Body of pancreas (tissue), 4 donors: ENCODE measurements around the gene DNAJC6. TPM values are rescaled to one million over a fixed set of nuclear protein-coding genes. Genes with fewer than 3 reads are reported as not detected.

Experiments used
- ATAC-seq: fragments of 150-250 bp; one replicate; pipeline ENCODE4 v1.9.1; 2016
- DNase-seq, 4 donors: peaks; one replicate each; pipeline ENCODE4 v3.0.0-alpha.2; 2019
- H3K27ac ChIP-seq, 4 donors: fragments of 200-600 bp; sonication (generic); 1 replicate in 3 of 4; 2 replicates in 1 of 4; pipeline versions ENCODE4 v1.5.1 to v1.6.1; 2016 to 2019; ENCODE audit warnings: mild to moderate bottlenecking in 1 of 4, mixed read lengths in 1 of 4, moderate library complexity in 1 of 4
- H3K27me3 ChIP-seq, 2 donors: fragments of 200-600 bp; sonication (generic); one replicate each; pipeline ENCODE4 v1.6.0; 2016; ENCODE audit warnings: mild to moderate bottlenecking in 1 of 2
- H3K36me3 ChIP-seq, 2 donors: fragments of 200-600 bp; sonication (generic); replicated peaks in 1 of 2; 2 replicates each; pipeline ENCODE4 v1.5.1; 2016; ENCODE audit warnings: low read depth in 2 of 2; ENCODE audit not compliant: insufficient read depth in 1 of 2
- H3K4me1 ChIP-seq: fragments of 200-600 bp; sonication (generic); one replicate; pipeline ENCODE4 v1.6.0; 2016
- H3K4me3 ChIP-seq, 2 donors: fragments of 200-600 bp; sonication (generic); 1 replicate in 1 of 2; 2 replicates in 1 of 2; pipeline ENCODE4 v1.5.1; 2016 to 2019
- H3K9me3 ChIP-seq, 3 donors: fragments of 200-600 bp; sonication (generic); 1 replicate in 2 of 3; 2 replicates in 1 of 3; pipeline ENCODE4 v1.5.1; 2016
- CTCF ChIP-seq, 7 experiments: fragments of 450-650 bp in 4 of 7; fragments of 200-600 bp in 3 of 7; sonication (generic) in 3 of 7; IDR thresholded peaks; one replicate each; pipeline ENCODE4 v1.5.1; 2016 to 2019; ENCODE audit warnings: antibody characterized with exemption in 7 of 7
- POLR2A ChIP-seq, 3 donors: fragments of 450-650 bp; IDR thresholded peaks; one replicate each; pipeline ENCODE4 v1.6.1; 2016; ENCODE audit warnings: antibody characterized with exemption in 3 of 3, mild to moderate bottlenecking in 2 of 3
- WGBS, 2 donors: methylation state at CpG; one replicate each; pipeline ENCODE4 v1.1.5; 2017; 5-methylcytosine and 5-hydroxymethylcytosine counted together
- intact Hi-C: fragments of 100-400 bp; cut with DNase I; formaldehyde crosslinking; loops from one replicate; pipeline ENCODE4 v1.15.1; 2023
- total RNA-seq, 2 donors: library from RNA; depleted of rRNA; stranded (reverse); fragments of >200 nt; gene quantifications; one replicate each; pipeline ENCODE4 v1.1.0, GENCODE V29; 2016

DNAJC6 gene
- total RNA-seq, 2 donors from 2014 or later, result 0.99 to 2.3 TPM

- Histone ChIP-seq H3K4me3 (no peak overlapping the region), H3K27ac (no peak overlapping the region), H3K27me3 (no peaks in the 10 kb centered on the region), H3K36me3 (no peaks in the 10 kb centered on the region), H3K9me3 (no peaks in the 10 kb centered on the region), H3K4me1 (peaks cover 7% of the 10 kb centered on the region)
- DNase-seq (no peak), ATAC-seq (no peak)
- no peak for TF ChIP-seq POLR2A (IDR thresholded peaks at IDR 0.05)
- no peak for TF ChIP-seq CTCF (IDR thresholded peaks at IDR 0.05)
- WGBS, 2 donors, result 73 to 86% methylated on average over 12 of the region's 12 CpGs
- intact Hi-C loops, result no loop called here
Observed at GRCh38 chr1:65440322-65440900, 131.1 kb downstream of the DNAJC6 start.

- intact Hi-C loops, result no loop called here
- Histone ChIP-seq H3K4me3 (no peak overlapping the region), H3K4me1 (peaks cover 7% of the 10 kb centered on the region), H3K36me3 (no peaks in the 10 kb centered on the region), H3K9me3 (no peaks in the 10 kb centered on the region), H3K27me3 (no peaks in the 10 kb centered on the region), H3K27ac (no peak overlapping the region)
- WGBS, 2 donors, result 56 to 61% methylated on average over 1 of the region's 1 CpG
- TF ChIP-seq POLR2A (IDR thresholded peaks at IDR 0.05) (no peak), CTCF (IDR thresholded peaks at IDR 0.05) (no peak)
- ATAC-seq, result no peak
- DNase-seq, result no peak
Observed at GRCh38 chr1:65440915-65441314, 131.6 kb downstream of the DNAJC6 start.

GRCh38 chr1:65441464-65441863, 132.1 kb downstream of the DNAJC6 start:
- Histone ChIP-seq H3K27me3 (no peaks in the 10 kb centered on the region), H3K36me3 (no peaks in the 10 kb centered on the region), H3K4me1 (peaks cover 7% of the 10 kb centered on the region), H3K4me3 (no peak overlapping the region), H3K27ac (no peak overlapping the region), H3K9me3 (no peaks in the 10 kb centered on the region)
- 30 to 35% methylated on average over 3 of the region's 3 CpGs for WGBS, 2 donors
- intact Hi-C loops, result no loop called here
- DNase-seq (no peak), ATAC-seq (no peak)
- TF ChIP-seq CTCF (IDR thresholded peaks at IDR 0.05) (no peak), POLR2A (IDR thresholded peaks at IDR 0.05) (no peak)

- Histone ChIP-seq H3K4me1 (peaks cover 7% of the 10 kb centered on the region), H3K27ac (no peak overlapping the region), H3K4me3 (no peak overlapping the region), H3K27me3 (no peaks in the 10 kb centered on the region), H3K36me3 (no peaks in the 10 kb centered on the region), H3K9me3 (no peaks in the 10 kb centered on the region)
- TF ChIP-seq CTCF (IDR thresholded peaks at IDR 0.05) (no peak), POLR2A (IDR thresholded peaks at IDR 0.05) (no peak)
- DNase-seq, result no peak
- no peak for ATAC-seq
- intact Hi-C loops, result no loop called here
- 81 to 96% methylated on average over 1 of the region's 1 CpG for WGBS, 2 donors
Observed at GRCh38 chr1:65442442-65442841, 133.1 kb downstream of the DNAJC6 start.

- no peak overlapping the region for H3K4me3 ChIP-seq
- no peaks in the 10 kb centered on the region for H3K27me3 ChIP-seq
- H3K27ac ChIP-seq, result no peak overlapping the region
- DNase-seq (no peak), ATAC-seq (no peak)
- no peak for TF ChIP-seq CTCF (IDR thresholded peaks at IDR 0.05)
- no peak for TF ChIP-seq POLR2A (IDR thresholded peaks at IDR 0.05)
- H3K9me3 ChIP-seq, result peaks cover 0 to 3% (median 0%) of the 10 kb centered on the region in 3 donors
- intact Hi-C loops, result no loop called here
- H3K36me3 ChIP-seq, result no peaks in the 10 kb centered on the region
- peaks cover 7% of the 10 kb centered on the region for H3K4me1 ChIP-seq
- 86 to 92% methylated on average over 2 of the region's 2 CpGs for WGBS, 2 donors
Observed at GRCh38 chr1:65443647-65444046, 134.3 kb downstream of the DNAJC6 start.
